Stimulated activated CD8-positive, alpha-beta memory T cell treated with anti-CD3 and anti-CD28 coated beads, Interleukin-15, amount 100 ng/mL, for 48 hours (primary cell): ENCODE measurements around the gene SIT1.
"Not testable (repeated sequence)": the region's sequence is repeated elsewhere in the genome, so short reads cannot be mapped to it uniquely, and the experiment has no call there.

ENCODE experiments used
- DNase-seq, 2 donors: peaks; one replicate each; pipeline ENCODE4 v3.0.0-alpha.2; 2020; ENCODE audit warnings: low read depth in 2 of 2

SIT1 gene

DNA sequence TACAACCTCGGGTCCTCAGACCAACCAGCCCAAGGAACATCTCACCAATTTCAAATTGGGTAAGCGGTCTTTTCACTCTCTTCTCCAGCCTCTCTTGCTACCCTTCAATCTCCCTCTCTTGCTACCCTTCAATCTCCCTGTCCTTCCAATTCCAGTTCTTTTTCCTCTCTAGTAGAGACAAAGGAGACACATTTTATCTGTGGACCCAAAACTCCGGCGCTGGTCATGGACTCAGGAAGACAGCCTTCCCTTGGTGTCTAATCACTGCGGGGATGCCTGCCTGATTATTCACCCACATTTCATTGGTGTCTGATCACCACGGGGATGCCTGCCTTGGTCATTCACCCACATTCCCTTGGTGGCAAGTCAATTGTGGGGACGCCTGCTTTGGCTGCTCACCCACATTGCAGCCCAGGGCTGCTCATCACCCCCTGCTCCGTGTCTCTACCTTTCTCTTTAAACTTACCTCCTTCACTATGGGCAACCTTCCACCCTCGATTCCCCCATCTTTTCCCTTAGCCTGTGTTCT, 13.2 kb downstream of the SIT1 start:
- DNase-seq = not testable (repeated sequence)

DNA sequence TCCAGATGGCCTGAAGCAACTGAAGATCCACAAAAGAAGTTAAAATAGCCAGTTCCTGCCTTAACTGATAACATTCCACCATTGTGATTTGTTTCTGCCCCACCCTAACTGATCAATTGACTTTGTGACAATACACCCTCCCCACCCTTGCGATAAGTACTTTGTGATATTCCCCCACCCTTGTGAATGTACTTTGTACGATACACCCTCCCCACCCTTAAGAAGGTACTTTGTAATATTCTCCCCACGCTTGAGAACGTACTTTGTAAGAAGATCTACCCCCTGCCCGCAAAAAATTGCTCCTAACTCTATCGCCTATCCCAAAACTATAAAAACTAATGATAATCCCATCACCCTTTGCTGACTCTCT, 13.9 kb downstream of the SIT1 start:
- not testable (repeated sequence) for DNase-seq

DNA sequence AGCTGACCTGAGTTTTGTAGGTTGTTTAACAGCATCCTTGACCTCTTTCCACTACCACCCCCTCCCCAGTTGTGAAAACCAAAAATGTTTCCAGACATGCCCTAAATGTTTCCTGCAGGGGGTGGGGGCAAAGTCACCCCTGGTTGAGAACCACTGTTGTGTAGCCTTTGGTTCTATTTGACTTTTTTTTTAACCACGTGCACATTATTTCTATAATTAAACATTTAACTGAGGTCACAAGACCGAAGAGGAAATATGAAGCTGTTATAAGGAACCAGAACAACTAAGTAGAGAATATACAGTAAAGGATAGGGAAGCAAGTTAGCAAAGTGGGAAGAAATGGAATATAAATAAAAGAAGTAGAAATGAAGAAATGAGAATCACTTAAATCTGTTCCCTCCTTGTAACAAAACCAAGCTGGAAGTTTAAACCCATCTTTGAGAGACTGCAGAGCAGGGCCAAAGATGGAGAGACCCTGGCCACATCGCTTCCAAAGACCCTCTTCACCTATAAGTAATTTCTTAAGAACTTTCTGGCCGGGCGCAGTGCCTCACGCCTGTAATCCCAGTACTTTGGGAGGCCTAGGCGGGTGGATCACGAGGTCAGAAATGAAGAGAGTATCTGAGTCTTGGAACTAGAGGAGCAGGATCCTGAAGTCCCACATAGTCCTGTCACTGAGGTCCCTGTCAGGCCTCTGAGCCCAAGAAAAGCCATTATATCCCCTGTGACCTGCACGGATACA, 14.4 kb downstream of the SIT1 start:
- no peak for DNase-seq

DNA sequence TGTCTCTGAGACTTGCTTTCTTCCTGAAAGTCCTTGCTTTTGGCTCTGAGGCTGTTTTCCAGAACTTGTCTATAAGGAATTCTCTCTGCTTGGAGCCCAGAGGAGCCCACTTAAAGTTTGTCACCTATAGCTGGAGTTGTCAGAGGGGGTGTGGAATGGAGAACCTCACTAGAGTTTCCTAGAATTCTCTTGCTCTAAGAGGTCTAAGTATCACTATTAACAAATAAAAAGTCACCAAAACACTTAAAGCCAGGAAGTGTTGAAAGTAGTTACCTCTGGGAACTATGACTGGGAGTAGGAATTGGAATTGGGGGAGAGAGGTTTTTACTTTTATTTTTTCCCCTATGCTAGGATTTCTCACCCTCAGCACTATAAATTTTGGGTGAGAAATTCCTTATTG, 15.0 kb downstream of the SIT1 start:
- DNase-seq = no peak

DNA sequence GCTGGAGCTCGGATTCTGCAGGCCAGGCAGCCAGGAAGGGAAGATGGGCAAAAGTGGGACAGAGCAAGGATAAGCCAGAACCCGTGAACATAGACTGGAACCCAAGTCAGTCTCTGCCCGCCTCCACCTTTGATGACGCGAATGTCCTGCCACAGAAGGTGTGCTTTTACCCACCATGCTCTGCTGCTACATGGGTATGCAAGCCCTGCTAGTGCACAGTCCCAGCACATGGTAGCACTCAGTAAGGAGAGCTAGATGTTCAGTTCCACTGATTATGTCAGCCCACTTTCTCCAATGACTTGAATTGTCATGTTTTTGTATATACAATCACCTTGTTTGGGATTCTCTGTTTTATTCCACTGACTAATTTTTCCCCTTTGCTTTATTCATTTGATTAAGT, 21.1 kb downstream of the SIT1 start:
- DNase-seq = no peak

DNA sequence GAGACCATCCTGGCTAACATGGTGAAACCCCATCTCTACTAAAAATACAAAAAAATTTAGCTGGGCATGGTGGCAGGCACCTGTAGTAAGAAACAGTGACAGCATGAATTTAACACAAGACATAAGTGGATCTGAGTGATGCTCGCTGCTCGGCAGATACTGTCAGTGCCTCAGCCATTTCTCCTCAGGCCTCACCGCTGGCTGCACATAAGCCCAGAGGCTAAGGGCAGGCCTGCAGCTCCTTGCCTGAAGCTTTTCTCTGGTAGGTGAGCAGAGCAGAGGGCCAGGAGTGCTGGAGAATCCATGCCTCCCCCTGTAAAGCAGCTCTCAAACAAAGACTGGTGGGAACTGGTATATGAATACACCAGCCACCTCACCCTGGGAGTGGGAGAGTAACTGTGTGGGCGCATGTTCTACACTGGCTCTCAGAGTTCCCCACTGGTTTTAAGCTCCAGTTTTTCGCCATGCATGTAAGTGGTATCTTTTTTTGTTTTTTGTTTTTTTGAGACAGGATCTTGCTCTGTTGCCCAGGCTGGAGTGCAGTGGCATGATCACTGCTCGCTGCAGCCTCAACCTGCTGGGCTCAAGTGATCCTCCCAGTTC, 22.2 kb downstream of the SIT1 start:
- DNase-seq = no peak

DNA sequence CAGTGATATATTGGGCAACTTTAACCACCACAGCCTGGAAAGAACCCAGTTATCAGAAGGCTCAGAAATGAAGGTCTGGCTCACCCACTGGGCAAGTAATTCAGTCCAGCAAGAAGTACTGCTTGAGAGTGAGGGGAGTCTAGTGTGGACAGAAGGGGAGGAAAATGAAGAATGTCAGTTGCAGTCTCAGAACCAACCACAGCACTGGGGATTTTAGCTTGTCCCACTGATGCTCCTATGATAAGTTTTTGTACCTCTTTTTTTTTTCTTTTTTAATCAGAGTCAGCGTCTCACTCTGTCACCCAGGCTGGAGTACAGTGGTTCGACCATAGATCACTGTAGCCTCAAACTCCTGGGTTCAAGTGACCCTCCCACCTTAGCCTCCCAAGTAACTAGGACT, 23.2 kb downstream of the SIT1 start:
- DNase-seq = no peak

DNA sequence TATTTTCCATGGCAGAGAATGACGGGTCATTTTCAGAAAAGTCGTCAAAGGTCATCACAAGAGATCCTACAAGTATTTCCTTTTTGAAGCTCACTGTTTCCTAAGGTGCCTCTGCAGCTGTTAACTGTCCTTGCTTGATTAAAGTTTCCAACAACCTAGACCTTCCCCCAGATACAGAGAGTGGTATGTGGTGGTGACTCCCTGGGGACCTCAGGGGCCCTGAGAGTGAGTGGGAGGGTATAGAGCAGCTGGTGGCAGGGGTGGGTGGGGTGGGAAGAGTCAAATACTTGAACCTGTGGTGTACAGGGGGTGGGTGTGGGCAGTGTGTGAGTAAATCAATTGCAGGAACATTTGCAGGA, 31.0 kb downstream of the SIT1 start:
- peak; percentile 18 to 25 for DNase-seq

DNA sequence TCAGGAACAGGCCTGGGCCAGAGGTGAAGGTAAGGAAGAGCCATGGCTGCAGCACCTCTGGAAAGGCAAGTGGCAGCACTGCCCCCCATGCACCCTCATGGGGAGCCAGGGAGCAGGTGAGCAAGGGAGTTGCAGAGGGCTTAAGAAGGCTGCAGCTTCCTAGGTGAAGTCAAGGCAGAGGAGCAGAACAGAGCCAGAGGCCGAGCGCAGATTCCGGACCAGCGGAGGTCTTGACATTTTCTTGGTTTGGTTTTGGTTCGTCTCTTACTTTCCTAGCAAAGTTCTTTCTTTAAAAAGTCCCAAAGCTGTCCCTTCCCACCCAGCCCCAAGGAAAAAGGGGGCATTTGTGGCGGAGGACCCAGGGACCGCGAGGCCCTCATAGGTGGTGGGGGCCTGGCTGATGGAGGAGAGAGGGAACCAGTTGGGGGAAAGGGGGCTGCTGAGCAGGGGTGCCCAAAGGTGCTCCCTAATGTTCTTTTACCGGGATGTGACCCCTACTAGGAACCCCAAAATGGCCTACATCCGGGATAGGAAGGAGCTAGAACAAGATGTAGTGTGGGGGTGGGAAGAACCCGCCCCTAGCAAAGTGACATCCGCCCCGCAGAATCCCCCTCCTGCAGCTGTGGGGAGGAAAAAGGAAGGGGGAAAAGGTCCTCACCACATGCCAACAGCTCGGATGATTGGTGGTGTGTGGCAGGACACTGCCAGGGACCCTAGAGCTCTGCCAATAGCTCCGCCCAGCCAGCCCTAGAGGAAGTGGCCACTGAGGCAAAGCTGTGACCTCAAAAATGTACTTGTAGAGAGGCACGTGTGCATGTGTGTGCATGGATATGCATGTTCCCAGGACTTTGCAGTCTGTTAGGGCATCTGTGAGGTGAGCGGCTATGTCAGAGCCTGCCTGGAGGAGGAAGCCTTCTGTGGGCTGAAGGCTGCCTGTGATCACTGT, 31.6 kb downstream of the SIT1 start:
- peak; percentile 43 to 66 for DNase-seq

DNA sequence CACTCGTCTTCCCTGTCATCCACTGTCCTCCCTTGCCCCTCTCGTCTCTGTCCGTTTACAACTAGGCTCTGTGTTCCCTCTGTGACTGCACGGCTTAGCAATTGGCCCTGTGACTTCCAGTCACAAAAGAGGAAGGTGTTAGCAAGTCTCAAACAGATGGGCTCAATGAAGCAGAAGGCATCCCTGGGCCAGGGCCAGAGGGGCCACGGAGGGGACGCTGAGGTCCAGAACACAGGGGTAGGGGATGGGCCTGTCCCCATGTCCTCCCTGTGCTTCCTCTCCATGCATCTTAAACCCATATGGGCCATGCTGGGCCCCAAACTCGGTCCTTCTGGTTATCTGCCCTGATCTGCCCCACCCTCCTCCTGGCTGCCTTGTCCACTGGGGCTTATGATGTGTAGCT, 32.4 kb downstream of the SIT1 start, which contains the start of gene CD72:
TSS of gene CD72 (minus strand) at position 89 of the 403 bp plus-strand sequence. CDS start 110 bp downstream, outside the sequence.
- DNase-seq = no peak

DNA sequence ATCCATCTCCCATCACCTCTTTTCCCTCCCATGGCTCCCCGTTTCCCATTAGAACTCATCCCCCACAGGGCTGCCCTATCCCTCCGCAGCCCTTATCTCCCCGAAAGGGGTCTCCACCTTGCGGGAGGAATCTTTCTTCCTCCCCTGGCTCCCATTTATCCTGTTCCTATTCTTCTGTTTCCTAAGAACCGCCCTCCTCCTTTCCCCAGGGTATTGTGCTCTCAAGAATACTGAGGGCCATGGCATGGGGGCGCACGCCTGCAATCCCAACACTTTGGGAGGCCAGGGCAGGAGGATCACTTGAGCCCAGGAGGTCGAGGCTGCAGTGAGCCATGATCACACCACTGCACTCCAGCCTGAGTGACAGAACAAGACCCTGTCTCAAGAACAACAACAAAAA, 33.2 kb downstream of the SIT1 start:
- DNase-seq = no peak

DNA sequence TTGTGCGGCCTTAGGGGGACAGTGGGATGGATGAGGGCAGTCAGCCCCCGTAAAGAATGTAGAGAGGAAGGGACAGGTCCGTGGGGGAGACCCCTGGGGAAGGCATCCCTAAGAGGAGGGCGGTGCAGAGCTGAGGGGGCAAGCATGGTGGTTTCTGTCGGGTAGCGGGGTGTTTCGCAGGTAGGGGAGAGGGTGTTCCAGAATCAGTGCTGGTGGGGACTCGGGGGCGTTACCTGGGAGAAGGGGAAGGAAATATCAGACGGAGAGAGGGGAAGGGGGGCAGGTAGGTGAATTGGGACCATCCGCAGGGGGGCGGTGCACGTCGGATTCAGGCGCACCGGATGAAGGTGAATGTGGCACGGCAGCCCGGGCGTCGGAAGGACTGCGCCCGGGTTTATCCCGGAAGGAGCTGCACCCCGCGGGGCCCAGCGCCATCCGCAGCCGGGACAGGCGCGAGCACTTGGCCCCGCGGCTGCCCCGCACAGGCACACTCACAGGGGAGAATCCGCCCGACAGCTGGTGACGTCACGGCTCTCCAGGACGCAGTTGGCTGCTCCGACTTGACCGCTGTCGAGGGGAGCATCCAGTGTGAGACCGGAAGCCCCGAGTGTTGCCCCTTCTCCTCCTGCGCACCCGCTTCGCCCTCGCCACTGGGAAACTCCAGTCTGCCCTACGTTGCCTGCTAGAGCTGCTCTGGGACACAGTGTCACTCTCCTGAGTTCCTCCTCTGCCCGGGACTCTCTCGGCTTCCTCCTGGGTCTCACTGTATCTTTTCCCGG, 33.9 kb downstream of the SIT1 start:
- peak; percentile 63 to 71 for DNase-seq

DNA sequence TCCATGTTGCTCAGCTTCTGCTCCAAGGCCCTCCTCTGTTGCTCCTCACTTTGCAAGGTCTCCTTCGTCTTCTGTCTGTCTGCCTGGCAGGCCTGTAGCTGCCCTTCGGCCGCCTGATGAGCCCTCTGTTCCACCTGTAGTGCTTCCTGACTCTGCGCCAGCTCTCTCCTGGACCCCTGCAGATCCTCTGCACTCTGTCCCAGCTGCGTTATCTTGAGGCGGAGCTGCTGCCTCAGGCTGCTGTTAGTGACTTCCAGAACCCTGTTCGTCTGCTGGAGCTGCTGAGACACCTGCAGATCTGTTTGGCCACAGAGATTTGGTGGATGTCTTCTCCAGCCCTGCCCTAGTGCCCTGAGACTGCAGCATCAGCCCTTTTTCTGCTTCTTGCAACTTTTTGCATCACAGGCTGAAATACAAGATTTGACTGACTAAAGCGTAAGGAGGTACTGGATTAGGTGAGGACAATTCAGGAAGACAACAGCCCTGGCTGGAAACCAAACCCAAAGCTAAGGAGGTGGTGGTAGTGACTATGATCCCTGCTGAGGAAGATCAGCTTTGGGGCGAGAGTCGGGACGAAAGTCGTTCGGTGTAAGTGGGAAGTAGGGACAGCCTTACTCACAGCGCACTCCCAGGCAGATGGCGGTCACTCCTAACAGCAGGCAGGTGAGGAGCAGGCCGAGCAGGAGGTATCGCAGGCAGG, 34.6 kb downstream of the SIT1 start:
- no peak for DNase-seq

DNA sequence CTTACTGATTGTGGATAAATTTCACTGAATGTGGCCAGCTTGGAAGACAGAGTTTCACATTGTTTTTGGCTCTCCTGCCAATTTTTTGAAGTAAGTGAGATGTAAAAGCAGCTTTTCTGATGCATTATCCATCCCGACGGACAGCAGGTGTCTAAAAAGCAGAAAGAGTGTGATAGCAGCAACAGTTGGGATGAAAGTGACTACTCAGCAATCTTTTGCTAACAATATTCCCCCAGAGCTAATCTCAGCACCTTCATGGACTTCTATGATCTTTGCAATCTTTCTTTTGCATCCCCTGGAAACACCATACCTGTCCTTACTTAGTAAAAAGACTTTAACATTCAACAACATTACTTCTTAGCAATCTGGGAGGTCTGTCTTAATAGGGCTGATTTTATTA, 37.9 kb downstream of the SIT1 start:
- no peak for DNase-seq

DNA sequence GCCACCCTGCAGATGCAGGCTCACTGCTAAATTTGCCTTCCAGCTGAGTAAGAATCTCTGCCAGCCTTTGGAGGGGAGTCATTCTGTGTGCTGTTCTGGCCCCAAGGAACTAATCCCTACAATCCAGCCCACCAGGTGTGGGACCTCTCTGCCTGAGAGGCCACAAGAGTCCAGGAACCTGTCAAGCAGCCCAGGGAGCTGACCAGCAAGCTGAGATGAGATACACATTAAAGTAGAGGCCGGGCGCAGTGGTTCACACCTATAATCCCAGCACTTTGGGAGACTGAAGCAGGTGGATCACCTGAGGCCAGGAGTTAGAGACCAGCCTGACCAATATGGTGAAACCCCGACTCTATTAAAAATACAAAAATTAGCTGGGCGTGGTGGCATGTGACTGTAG, 38.7 kb downstream of the SIT1 start:
- not testable (repeated sequence) for DNase-seq

DNA sequence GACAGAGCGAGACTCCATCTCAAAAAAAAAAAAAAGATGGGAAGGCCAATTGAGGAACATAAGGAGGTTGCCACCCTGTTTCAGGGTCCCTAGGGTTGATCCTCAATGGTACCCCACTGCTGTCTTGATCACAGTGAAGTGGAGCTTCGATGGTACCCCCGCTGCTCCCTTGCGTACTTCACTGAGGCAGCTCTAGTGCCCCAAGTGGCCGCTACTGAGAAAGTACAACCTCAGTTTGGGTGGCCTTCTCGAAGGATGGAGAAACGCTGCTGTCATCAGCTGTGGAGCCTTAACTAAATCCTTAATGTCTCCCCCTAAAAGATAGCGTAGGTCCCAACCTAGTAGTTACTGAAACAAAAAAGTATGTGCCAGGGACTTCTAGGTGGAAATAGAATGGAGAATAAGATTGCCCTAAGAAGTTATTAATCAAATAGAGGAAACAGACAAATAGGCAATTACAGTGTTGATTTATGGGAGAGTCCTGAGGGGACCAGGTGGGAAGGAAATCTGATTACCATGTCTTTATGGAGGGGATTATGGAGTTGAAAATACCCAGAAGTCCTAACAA, 39.4 kb downstream of the SIT1 start:
- DNase-seq = no peak

DNA sequence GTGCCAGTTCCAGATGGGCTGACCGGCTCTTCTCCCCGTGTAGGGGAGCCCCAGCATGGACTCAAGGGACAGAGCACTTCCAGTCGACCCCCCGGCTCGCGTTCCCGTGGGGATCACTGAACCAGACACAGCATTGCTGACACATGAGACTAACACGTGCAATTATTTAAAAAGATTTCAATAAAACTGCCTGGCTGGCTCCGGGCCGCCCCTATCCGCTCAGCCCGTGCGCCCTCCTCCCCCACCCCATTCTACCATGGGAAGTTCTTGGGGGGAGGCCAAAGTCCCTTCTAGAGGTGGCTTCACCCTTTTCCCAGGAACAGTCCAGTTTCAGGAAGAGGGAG, 40.9 kb downstream of the SIT1 start:
- DNase-seq = no peak

DNA sequence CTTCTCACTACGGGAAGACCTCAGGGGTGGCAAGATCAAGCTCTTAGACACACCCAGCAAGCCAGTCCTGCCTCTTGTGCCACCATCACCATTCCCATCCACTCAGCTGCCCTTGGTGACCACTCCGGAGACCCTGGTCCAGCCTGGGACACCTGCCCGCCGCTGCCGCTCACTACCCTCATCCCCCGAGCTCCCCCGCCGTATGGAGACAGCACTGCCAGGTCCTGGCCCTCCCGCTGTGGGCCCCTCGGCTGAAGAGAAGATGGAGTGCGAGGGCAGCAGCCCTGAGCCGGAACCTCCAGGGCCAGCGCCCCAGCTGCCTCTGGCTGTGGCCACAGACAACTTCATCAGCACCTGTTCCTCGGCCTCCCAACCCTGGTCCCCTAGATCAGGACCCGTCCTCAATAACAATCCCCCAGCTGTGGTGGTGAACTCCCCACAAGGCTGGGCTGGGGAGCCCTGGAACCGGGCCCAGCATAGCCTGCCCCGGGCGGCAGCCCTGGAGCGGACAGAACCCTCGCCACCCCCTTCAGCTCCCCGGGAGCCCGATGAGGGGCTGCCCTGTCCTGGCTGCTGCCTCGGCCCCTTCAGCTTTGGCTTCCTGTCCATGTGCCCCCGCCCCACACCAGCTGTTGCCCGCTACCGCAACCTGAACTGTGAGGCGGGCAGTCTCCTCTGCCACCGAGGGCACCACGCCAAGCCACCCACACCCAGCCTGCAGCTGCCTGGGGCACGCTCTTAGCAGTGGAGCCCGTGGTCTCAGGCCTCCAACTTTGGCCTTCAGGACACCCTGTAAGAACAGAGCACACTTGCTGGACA, 41.5 kb downstream of the SIT1 start:
- DNase-seq = no peak

DNA sequence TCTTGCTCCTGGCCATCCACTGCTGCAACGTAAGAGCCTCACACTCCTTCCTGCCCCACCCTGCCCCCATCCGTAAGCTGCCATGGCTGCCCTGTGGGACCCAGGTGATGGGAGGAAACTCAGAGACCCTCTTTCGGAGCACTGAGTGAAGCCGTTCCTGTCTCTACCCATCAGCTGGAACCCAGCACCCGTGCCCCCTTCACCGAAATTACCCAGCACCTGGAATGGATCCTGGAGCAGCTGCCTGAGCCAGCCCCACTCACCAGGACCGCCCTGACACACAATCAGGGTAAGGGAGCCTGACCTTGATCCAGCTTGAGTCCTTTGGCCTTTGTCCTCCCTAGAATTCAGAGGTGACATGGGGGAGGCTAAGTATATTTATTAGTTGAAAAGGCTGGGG, 42.5 kb downstream of the SIT1 start:
- DNase-seq = no peak

DNA sequence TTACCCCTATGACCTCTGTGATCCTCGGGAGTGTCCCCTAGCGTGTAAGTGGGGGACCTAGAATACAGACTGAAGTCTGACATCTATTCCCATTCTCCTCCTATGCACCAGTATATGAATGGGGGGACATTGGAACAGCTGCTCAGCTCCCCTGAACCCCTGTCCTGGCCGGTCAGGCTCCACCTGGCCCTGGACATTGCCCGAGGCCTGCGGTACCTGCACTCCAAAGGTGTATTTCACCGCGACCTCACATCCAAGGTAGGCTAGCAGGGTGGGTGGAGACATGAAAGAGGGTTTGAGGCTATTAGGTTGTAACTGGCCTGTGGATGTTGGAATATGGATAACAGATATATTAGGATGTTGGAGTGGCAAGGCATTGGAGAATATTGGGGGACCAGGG, 44.0 kb downstream of the SIT1 start:
- no peak for DNase-seq
